ENCODE results near the gene SRSF4.
A peak's percentile ranks its signal among the peaks of the same experiment; 100 is the strongest.
"Not testable (repeated sequence)": the region's sequence is repeated elsewhere in the genome, so short reads cannot be mapped to it uniquely, and the experiment has no call there.

SRSF4 gene

DNA sequence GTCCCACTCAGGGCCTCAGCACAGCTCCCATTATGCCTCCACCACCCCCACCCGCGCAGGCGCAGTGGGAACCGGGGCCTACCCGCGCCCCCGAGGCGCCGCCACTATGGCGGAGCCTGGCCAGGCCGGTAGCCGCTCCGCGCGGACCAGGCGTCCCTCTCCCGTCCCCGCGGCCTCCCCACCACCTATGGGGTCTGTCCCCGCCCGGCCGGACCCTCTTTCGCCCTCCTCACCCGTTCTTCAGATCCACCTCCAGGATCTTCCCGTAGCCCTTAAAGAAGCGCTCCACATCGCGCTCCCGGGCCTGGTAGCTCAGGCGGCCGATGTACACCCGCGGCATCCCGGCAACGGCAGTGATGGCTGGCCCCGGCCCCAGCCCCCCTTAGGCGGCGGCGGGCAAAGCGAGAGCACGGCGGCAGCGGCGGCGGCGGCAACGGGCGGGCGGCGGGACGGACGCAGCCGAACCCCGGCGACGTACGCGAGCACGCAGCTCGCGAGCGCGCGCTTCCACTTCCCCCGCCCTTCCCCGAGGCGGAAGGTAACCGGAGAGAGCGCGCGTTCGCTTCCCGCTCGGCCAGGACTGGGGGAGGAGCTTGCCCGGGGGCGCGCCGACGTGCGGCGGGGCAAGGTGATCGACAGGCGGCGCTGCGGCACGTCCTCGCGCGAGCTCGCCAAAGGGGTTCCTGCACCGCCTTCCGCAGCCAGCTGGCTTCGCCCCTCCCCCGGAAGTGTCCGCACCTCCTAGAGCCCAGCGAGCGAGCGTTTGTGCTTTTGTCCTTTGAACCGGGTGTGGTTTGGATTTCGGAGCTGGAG is at the start of gene SRSF4:
TSS of gene SRSF4 (minus strand) at position 488 of the 813 bp plus-strand sequence. CDS start at position 340, 148 bp downstream.
- DNase-seq, result peak; percentile 98

DNA sequence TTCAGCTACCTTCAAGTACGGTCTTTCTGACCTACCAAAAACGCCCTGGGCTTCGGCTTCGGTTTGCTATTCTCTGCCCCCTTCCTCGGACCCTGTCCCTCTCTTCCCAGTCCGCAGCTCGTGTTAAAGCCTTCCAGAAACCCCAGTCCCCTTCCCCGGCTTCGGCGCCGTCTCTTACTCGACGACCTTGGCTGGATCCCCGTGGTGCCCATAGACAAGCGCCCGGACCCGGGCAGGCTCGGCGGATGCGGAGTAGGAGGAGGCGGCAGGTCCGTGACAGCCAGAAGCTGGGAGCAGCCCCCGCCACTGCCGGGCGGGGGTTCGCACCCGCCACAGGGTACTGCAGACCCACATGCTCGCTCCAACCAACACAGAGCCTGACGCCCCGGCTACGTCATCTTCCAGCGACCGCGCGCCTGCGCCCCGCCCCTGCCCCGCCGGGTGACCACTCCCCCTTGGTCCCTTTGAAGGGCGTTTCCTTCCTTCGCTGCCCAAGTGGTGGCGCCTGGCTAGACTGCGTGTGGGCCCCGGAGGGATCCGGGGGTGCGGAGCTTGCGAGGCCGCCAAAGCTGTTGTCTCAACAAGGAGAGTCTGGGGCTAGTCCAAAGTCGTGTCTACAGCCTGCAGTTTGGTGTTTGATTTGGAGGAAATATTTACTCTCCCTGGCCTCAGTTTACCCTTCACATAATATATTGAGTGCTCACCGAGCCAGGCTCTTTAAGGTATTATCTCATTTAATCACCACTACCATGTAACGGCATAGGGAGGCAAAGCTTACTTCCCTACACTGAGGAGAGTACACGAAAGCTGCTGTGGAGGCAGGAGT is 49.1 kb upstream of the SRSF4 start, which contains the start of gene MECR:
TSS of gene MECR (minus strand) at position 382 of the 826 bp plus-strand sequence. CDS start at position 354, 28 bp downstream.
- DNase-seq, result peak; percentile 84

- no peak for DNase-seq
These were observed 48.5 kb upstream of the SRSF4 start for GRCh38 chr1:29230204-29230552.

DNA sequence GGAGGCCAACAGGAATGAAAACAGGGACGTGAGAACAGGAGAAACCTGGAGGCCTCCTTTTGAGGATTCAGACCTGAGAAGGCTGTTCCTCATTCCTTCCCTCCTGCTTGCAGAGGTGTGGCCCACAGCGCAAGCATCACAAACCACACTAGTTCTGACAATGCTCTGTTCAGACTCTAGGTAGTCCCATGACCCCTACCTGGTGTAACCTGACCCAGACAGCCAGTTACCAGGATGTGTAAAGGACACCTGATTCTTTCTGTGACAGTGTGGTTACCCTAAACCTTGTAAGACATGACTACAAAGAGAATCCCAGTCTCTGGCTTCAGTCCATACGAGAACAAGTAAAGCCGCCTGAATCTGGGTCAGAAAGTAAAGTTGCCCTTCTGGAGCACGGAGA is 45.8 kb upstream of the SRSF4 start:
- no peak for DNase-seq

DNA sequence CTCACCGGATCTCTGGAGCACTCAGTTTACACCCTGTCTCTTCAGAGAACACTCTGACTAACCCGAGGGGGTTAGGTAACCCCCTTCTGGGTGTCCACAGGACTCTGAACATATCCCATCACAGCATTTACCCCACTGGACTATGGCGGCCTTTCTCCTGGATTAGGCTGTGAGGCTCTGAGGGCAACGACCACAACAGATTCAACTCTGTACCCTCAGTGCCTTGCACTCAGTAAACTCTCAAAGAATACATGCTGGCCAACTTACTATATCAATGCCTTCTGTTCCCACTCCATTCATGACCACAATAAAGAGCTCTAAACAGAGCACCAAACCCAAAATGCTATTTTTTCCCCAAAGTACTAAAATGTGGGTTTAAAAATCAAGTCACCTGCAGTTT is 43.7 kb upstream of the SRSF4 start:
- DNase-seq, result no peak

GRCh38 chr1:29224356-29224837 is 42.7 kb upstream of the SRSF4 start:
- DNase-seq, result no peak

- DNase-seq, result no peak
These were observed 41.8 kb upstream of the SRSF4 start for GRCh38 chr1:29223521-29223920.

GRCh38 chr1:29222686-29223085 is 41.0 kb upstream of the SRSF4 start:
- no peak for DNase-seq

- DNase-seq, result not testable (repeated sequence)
These were observed 40.6 kb upstream of the SRSF4 start for GRCh38 chr1:29222260-29222659.

DNA sequence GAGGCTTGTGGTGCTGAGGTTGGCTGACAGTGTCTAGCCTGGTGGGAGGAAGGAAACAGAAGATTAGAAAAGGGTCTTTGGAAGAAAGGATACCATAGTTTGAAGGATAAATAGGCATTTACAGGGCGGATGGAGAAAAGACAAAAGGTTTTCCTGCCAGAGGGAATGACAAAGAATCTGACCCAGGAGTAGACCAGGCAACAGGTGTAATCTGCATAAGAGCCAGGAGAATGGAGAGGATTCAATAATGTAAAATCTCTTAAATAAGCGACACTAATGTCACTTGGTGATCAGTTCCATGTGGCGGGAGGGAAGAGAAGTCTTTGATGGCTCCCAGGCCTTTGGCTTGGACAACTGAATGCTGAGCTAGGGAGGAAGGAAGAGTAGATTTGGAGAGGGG is 39.6 kb upstream of the SRSF4 start:
- DNase-seq, result no peak

- no peak for DNase-seq
These were observed 36.5 kb upstream of the SRSF4 start for GRCh38 chr1:29218223-29218622.

DNA sequence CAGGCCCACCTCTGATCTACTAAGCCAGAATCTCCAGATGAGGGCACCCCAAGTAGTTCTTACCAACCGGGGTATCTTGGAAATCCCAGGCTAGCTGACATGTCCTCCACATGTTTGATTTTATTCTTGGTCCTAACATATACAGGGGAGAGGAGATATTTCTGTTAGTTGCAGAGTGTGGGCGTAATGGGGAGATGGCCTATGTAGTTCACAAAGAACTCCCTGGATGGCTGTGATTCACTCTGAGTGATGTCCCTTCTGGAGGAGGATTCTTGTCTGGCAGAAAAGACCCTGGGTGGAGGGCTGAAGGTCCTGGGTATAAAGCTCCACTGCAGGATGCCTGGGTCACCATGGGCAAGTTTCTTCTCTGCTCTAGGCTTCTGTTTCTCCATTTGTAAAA is 35.9 kb upstream of the SRSF4 start:
- DNase-seq, result no peak

- no peak for DNase-seq
These were observed 31.4 kb upstream of the SRSF4 start for GRCh38 chr1:29213055-29213454.

GRCh38 chr1:29211086-29212030 is 29.7 kb upstream of the SRSF4 start:
- DNase-seq, result no peak

GRCh38 chr1:29210278-29211085 is 28.8 kb upstream of the SRSF4 start:
- DNase-seq, result no peak

- no peak for DNase-seq
These were observed 27.5 kb upstream of the SRSF4 start for GRCh38 chr1:29209173-29209572.

- DNase-seq, result no peak
These were observed 26.7 kb upstream of the SRSF4 start for GRCh38 chr1:29208442-29208841.

DNA sequence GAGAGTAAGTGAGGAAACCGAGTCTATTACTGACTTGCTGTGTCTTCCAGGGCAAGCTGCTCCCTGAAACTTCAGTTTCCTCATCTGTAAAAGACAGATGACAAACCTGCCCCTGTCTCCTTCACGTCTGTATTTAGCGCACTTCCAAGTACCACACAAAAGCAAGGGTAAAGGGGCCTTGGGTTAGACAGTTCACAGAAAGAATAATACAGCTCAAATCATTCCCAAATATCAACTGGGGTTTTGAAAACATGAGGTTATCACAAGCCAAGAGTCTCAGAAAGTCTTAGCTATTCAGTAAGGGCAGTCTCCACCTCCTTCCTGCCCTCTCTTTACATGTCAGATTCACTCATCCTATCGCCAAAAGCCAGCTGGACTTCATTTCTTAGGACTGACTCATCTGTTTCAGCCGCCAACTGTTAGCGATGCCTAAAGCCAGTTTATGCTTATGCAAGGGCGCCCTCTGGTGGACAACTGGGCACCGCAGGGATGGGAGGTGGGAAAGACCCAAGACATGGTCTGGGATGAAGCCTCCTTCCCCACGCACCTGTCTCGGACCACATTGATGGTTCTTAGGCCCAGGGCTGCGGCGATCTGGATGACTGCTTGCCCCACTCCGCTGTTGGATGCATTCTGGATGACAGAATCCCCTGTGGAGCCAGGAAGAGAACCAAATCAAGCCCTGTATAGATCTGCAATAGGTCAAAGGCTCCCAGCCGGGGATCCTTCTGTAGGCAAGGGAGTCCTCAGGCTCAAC is 21.1 kb upstream of the SRSF4 start:
- DNase-seq, result peak; percentile 75

- DNase-seq, result no peak
These were observed 20.4 kb upstream of the SRSF4 start for GRCh38 chr1:29202053-29202452.

DNA sequence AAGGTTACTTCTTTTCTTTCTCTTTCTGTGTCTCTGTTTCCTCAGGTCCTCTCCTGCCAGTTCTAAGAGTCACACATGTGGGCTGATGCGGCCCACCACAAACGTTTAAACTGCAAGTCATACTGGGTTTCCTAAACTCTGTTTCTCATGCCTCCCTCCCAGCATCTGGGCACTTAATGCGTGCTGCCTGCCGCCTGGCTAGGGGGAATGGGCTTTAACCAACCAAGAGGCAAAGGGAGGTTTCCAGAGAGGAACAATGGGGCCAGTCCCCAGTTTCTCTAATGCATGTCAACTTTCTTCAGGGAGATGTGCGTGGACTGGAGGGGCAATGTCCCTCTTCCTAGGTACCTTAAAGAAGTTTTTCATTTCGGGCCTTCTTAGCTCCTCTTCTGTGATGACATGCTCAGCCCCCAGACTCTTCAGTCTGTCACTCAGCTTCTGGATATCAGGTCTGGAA is 19.9 kb upstream of the SRSF4 start:
- no peak for DNase-seq
